Activated CD8-positive, alpha-beta memory T cell treated with anti-CD3 and anti-CD28 coated beads, Interleukin-2, amount 50 U/mL, for 4 hours (primary cell): ENCODE results near the gene SIKE1.
"Not testable (repeated sequence)": the region's sequence is repeated elsewhere in the genome, so short reads cannot be mapped to it uniquely, and the experiment has no call there.

Source experiments
- DNase-seq: peaks from one replicate; pipeline ENCODE4 v3.0.0-alpha.2; 2020

The SIKE1 gene

GRCh38 chr1:114780344-114781226 lies at the start of gene SIKE1:
Gene SIKE1, minus strand, starts transcription at chr1:114780685. Its CDS starts 78 bp downstream, at chr1:114780607.
- DNase-seq: peak; percentile 91

GRCh38 chr1:114830075-114830474 lies 49.6 kb upstream of the SIKE1 start:
- not testable (repeated sequence) for DNase-seq

- DNase-seq: no peak
These were observed 47.8 kb upstream of the SIKE1 start for GRCh38 chr1:114828251-114828650.

GRCh38 chr1:114821978-114822377 lies 41.5 kb upstream of the SIKE1 start:
- DNase-seq: no peak

- DNase-seq: no peak
These were observed 39.9 kb upstream of the SIKE1 start for GRCh38 chr1:114820392-114820791.

GRCh38 chr1:114819869-114820268 lies 39.4 kb upstream of the SIKE1 start:
- no peak for DNase-seq

- not testable (repeated sequence) for DNase-seq
These were observed 24.0 kb upstream of the SIKE1 start for GRCh38 chr1:114804449-114804848.

GRCh38 chr1:114803001-114803400 lies 22.5 kb upstream of the SIKE1 start:
- DNase-seq: no peak

- DNase-seq: no peak
These were observed 13.6 kb upstream of the SIKE1 start for GRCh38 chr1:114794038-114794437.

GRCh38 chr1:114790581-114790980 lies 10.1 kb upstream of the SIKE1 start:
- DNase-seq: not testable (repeated sequence)

GRCh38 chr1:114786440-114786839 lies 6.0 kb upstream of the SIKE1 start:
- DNase-seq: not testable (repeated sequence)

- no peak for DNase-seq
These were observed 2.0 kb upstream of the SIKE1 start for GRCh38 chr1:114782476-114782875.

GRCh38 chr1:114779722-114780121 lies 763 bp downstream of the SIKE1 start:
- no peak for DNase-seq

- not testable (repeated sequence) for DNase-seq
These were observed 3.8 kb downstream of the SIKE1 start for GRCh38 chr1:114776726-114777125.

GRCh38 chr1:114771992-114772391 lies 8.5 kb downstream of the SIKE1 start:
- no peak for DNase-seq

GRCh38 chr1:114770989-114771388 lies 9.5 kb downstream of the SIKE1 start:
- DNase-seq: no peak

GRCh38 chr1:114764689-114765088 lies 15.8 kb downstream of the SIKE1 start:
- DNase-seq: no peak

GRCh38 chr1:114758256-114758832 lies 22.1 kb downstream of the SIKE1 start:
- DNase-seq: no peak

- peak; percentile 97 for DNase-seq
These were observed 22.8 kb downstream of the SIKE1 start, which contains the start of gene CSDE1 for GRCh38 chr1:114757455-114758255. Gene CSDE1, minus strand, starts transcription at chr1:114757984. Its CDS starts 18,094 bp downstream, at chr1:114739890.

GRCh38 chr1:114756949-114757454 lies 23.5 kb downstream of the SIKE1 start:
- DNase-seq: no peak

- no peak for DNase-seq
These were observed 24.2 kb downstream of the SIKE1 start for GRCh38 chr1:114756009-114756892.
